Keratinocyte (primary cell): ENCODE results near the gene ADGRF1.
A peak's percentile ranks its signal among the peaks of the same experiment; 100 is the strongest.

Source experiments
- CTCF ChIP-seq, 3 experiments: IDR thresholded peaks in 1 of 3; conservative IDR thresholded peaks in 1 of 3; optimal IDR thresholded peaks in 1 of 3; 2 replicates in 2 of 3; 3 replicates in 1 of 3; pipeline versions ENCODE3 to v1.5.1; 2011; ENCODE audit warnings: low read length in 3 of 3, mild to moderate bottlenecking in 3 of 3, moderate library complexity in 2 of 3, control low read depth in 1 of 3, inconsistent platforms in 1 of 3; ENCODE audit not compliant: insufficient read depth in 2 of 3; ENCODE audit errors: extremely low read depth in 1 of 3
- EZH2 ChIP-seq: IDR thresholded peaks from one replicate; pipeline ENCODE4 v1.6.1; 2012; ENCODE audit warnings: inconsistent platforms, mild to moderate bottlenecking, low read length, moderate library complexity

GRCh38 chr6:47009583-47009982 is 32.5 kb downstream of the ADGRF1 start:
- peak in 1 of 3 experiments; percentile 36 for TF ChIP-seq CTCF (optimal IDR thresholded peaks at IDR 0.05 in 1 of 3, IDR thresholded peaks at IDR 0.05 in 1 of 3, conservative IDR thresholded peaks at IDR 0.05 in 1 of 3; ENCODE audit: extremely low read depth in 1 of 3, insufficient read depth in 2 of 3, low read length in 3 of 3)
- TF ChIP-seq EZH2, result no peak
